Heart right ventricle (tissue), 16 donors: ENCODE data around the gene TRAP1. TPM values are rescaled to one million over a fixed set of nuclear protein-coding genes. Genes with fewer than 3 reads are reported as not detected.
"Not testable (repeated sequence)": the region's sequence is repeated elsewhere in the genome, so short reads cannot be mapped to it uniquely, and the experiment has no call there.

Experiments
- ATAC-seq, 8 donors: fragments of 200-7000 bp; cut with Tn5 transposase; one replicate each; pipeline ENCODE4 v1.9.1; 2020; ENCODE audit warnings: mild to moderate bottlenecking in 8 of 8, moderate library complexity in 8 of 8, moderate number of reproducible peaks in 1 of 8
- DNase-seq, 2 donors: peaks; one replicate each; pipeline ENCODE4 v3.0.0-alpha.2; 2020
- H3K27ac ChIP-seq, 10 donors: fragments of 200-600 bp; sonication (generic) in 2 of 10; one replicate each; pipeline versions ENCODE4 v1.5.0 to v1.8.0; 2020 to 2022; ENCODE audit warnings: mild to moderate bottlenecking in 3 of 10
- H3K27me3 ChIP-seq, 7 donors: fragments of 200-600 bp; one replicate each; pipeline ENCODE4 v1.8.0; 2021 to 2022; ENCODE audit warnings: mild to moderate bottlenecking in 2 of 7
- H3K36me3 ChIP-seq, 9 donors: fragments of 200-600 bp; sonication (generic) in 1 of 9; one replicate each; pipeline versions ENCODE4 v1.5.0 to v1.8.0; 2020 to 2022; ENCODE audit warnings: mild to moderate bottlenecking in 2 of 9
- H3K4me1 ChIP-seq, 9 donors: fragments of 200-600 bp; sonication (generic) in 1 of 9; one replicate each; pipeline versions ENCODE4 v1.5.0 to v1.8.0; 2020 to 2022; ENCODE audit warnings: mild to moderate bottlenecking in 4 of 9
- H3K4me3 ChIP-seq, 10 donors: fragments of 200-600 bp; sonication (generic) in 2 of 10; one replicate each; pipeline versions ENCODE4 v1.5.0 to v1.8.0; 2020 to 2022; ENCODE audit warnings: mild to moderate bottlenecking in 7 of 10, moderate library complexity in 2 of 10
- H3K9me3 ChIP-seq, 11 donors: fragments of 200-600 bp in 10 of 11; sonication (generic) in 2 of 11; one replicate each; pipeline versions ENCODE4 v1.5.0 to v1.8.0; 2013 to 2022; ENCODE audit warnings: mild to moderate bottlenecking in 2 of 11, control low read depth in 1 of 11, moderate library complexity in 1 of 11
- CTCF ChIP-seq, 9 donors: fragments of 200-600 bp; sonication (generic) in 2 of 9; IDR thresholded peaks; one replicate each; pipeline versions ENCODE4 v1.5.0 to v1.8.0; 2021 to 2022; ENCODE audit warnings: antibody characterized with exemption in 9 of 9, mild to moderate bottlenecking in 5 of 9, moderate library complexity in 1 of 9
- WGBS, 2 donors: extraction: QIAGEN DNeasy Blood & Tissue Kit; methylation state at CpG; one replicate each; pipeline ENCODE4 v1.1.7; 2013; ENCODE audit warnings: inconsistent platforms in 1 of 2; 5-methylcytosine and 5-hydroxymethylcytosine counted together
- intact Hi-C, 10 donors: fragments of 100-400 bp; cut with DNase I; formaldehyde crosslinking; loops; one replicate each; pipeline versions ENCODE4 v1.11.1 to v1.14.2; 2022
- polyA plus RNA-seq, 2 donors: library from polyadenylated mRNA; stranded (reverse); fragments of 200-250 nt; gene quantifications; one replicate each; pipeline ENCODE4 v1.2.3, GENCODE V29; 2013
- total RNA-seq, 10 donors: library from RNA; stranded (reverse); fragmentation: NEBNext Ultra II Directional in 3 of 10; extraction: Animal tissue kit (Norgen Biotek cat#: 25700) in 3 of 10; gene quantifications; one replicate each; pipeline versions ENCODE4 v1.2.1 to v1.2.4, GENCODE V29; 2021 to 2023
- donor health status: Arrhythmogenic right ventricular cardiomyopathy.
- donor health status: ischemic (EF 13 %, LVEDD 7.1; RV severe dilation, severe dysfunction).
- donor health status: healthy with polysubstance abuse.
- donor health status: DM: no; HTN: yes; CAD: no.
- donor health status: DM: no; HTN: no; CAD: no.
- donor health status: ischemic (EF 25% LVEDD 6.9; RV normal size, moderate dysfunction).
- donor health status: ischemic (EF 25% LVEDD 5.7; RV mildly dilated, moderate dysfunction).
- donor health status: healthy.
- donor health status: DM: yes; HTN: yes; CAD: no.
- donor health status: Ischemic cardiomyopathy.
- donor health status: ischemic (EF 35%, LVEDD 5.7; RV mildly dilated, moderate dysfunction).
- donor health status: nonischemic (EF 11% LVEDD 7.7; RV severe dilation, severe dysfunction).
- donor health status: DM: yes; HTN: yes; CAD: no.
- donor health status: PGD.
- donor health status: ischemic (EF 29% LVEDD 5.4; RV normal size, mild dysfunction).
- donor health status: nonischemic (EF 23%, LVEDD 6.1; RV moderate dilation, normal function).

Gene TRAP1
- total and polyA plus RNA-seq, 12 donors: 57.3 to 148 (median 120) TPM

GRCh38 chr16:3716831-3717234 lies 491 bp downstream of the TRAP1 start:
- DNase-seq (no peak), ATAC-seq (peak in 5 of 8 donors; percentile 4 to 12 (median 6))
- Histone ChIP-seq H3K4me3 (peak overlapping the region; percentile 66 to 100 (median 96)), H3K4me1 (peaks cover 6 to 19% (median 15%) of the 10 kb centered on the region in 9 donors), H3K9me3 (no peaks in the 10 kb centered on the region), H3K27ac (peak overlapping the region; percentile 84 to 97 (median 94)), H3K27me3 (no peaks in the 10 kb centered on the region), H3K36me3 (peaks cover 0 to 16% (median 0%) of the 10 kb centered on the region in 9 donors)
- intact Hi-C loops: no loop called here
- WGBS, 2 donors: 0% methylated on average over 34 of the region's 34 CpGs
- no peak for TF ChIP-seq CTCF (IDR thresholded peaks at IDR 0.05)

- Histone ChIP-seq H3K4me1 (peaks cover 6 to 19% (median 15%) of the 10 kb centered on the region in 9 donors), H3K4me3 (no peak overlapping the region), H3K9me3 (no peaks in the 10 kb centered on the region), H3K36me3 (peaks cover 0 to 16% (median 0%) of the 10 kb centered on the region in 9 donors), H3K27me3 (no peaks in the 10 kb centered on the region), H3K27ac (no peak overlapping the region)
- DNase-seq (no peak), ATAC-seq (no peak)
- intact Hi-C loops: no loop called here
- TF ChIP-seq CTCF (IDR thresholded peaks at IDR 0.05): no peak
- WGBS, 2 donors: 93 to 97% methylated on average over 7 of the region's 7 CpGs
Measured at GRCh38 chr16:3715430-3715829, 1.9 kb downstream of the TRAP1 start.

GRCh38 chr16:3714378-3714777 lies 2.9 kb downstream of the TRAP1 start:
- H3K27me3 ChIP-seq, H3K4me3 ChIP-seq, H3K9me3 ChIP-seq, intact Hi-C loops, ATAC-seq, H3K27ac ChIP-seq, DNase-seq: not testable (repeated sequence)
- Histone ChIP-seq H3K36me3 (peaks cover 0 to 20% (median 0%) of the 10 kb centered on the region in 9 donors), H3K4me1 (peaks cover 6 to 19% (median 15%) of the 10 kb centered on the region in 9 donors)
- 96 to 98% methylated on average over 10 of the region's 10 CpGs for WGBS, 2 donors

GRCh38 chr16:3713587-3714242 lies 3.6 kb downstream of the TRAP1 start:
- Histone ChIP-seq H3K27me3 (no peaks in the 10 kb centered on the region), H3K27ac (no peak overlapping the region), H3K36me3 (peaks cover 0 to 23% (median 0%) of the 10 kb centered on the region in 9 donors), H3K4me1 (peaks cover 6 to 19% (median 15%) of the 10 kb centered on the region in 9 donors), H3K4me3 (no peak overlapping the region), H3K9me3 (no peaks in the 10 kb centered on the region)
- ATAC-seq: no peak
- 81 to 88% methylated on average over 15 of the region's 15 CpGs for WGBS, 2 donors
- DNase-seq: no peak
- no peak for TF ChIP-seq CTCF (IDR thresholded peaks at IDR 0.05)
- intact Hi-C loops: no loop called here

GRCh38 chr16:3712861-3713372 lies 4.4 kb downstream of the TRAP1 start:
- H3K27ac ChIP-seq: no peak overlapping the region
- H3K36me3 ChIP-seq: peaks cover 0 to 23% (median 0%) of the 10 kb centered on the region in 9 donors
- H3K27me3 ChIP-seq: no peaks in the 10 kb centered on the region
- intact Hi-C loops: no loop called here
- ATAC-seq (no peak), DNase-seq (no peak)
- no peaks in the 10 kb centered on the region for H3K9me3 ChIP-seq
- no peak for TF ChIP-seq CTCF (IDR thresholded peaks at IDR 0.05)
- WGBS, 2 donors: 85 to 88% methylated on average over 16 of the region's 16 CpGs
- H3K4me1 ChIP-seq: peaks cover 3 to 15% (median 10%) of the 10 kb centered on the region in 9 donors
- H3K4me3 ChIP-seq: no peak overlapping the region
